HEK293 (cell line): ENCODE measurements around the gene TAGLN2.

ENCODE experiments used
- ZFHX2 ChIP-seq: fragments of 450-650 bp; formaldehyde crosslinking; conservative IDR thresholded peaks from 2 replicates; pipeline ENCODE4 v1.5.1; 2016; ENCODE audit warnings: missing biosample characterization, missing genetic modification characterization
- ZNF157 ChIP-seq: fragments of 450-650 bp; formaldehyde crosslinking; IDR thresholded peaks from 2 replicates; pipeline ENCODE4 v1.5.1; 2016; ENCODE audit warnings: missing biosample characterization, missing genetic modification characterization
- ZNF837 ChIP-seq: fragments of 450-650 bp; formaldehyde crosslinking; IDR thresholded peaks from 2 replicates; pipeline ENCODE4 v1.5.1; 2016; ENCODE audit warnings: missing biosample characterization, missing genetic modification characterization

DNA sequence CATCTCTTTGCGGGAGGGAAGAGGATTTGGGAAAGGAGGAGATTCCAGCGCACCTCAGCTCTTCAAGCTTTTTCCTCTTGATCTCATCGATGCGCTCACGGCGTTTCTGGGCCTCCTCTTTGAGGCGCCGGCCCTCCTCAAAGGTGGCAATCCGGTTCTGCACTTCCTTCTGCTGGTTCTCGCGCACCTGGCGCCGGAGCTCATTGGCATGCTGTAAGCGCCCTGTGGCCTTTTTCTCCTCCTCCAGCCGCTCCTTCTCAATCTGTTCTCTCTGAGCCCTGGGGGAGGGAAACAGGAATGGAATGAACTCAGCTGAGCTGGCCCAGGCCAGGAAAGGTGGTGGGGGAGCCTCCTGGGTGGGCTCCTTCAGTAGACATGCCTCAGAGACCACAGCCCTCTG is 52.4 kb downstream of the TAGLN2 start:
- TF ChIP-seq ZFHX2 (tag by site-specific recombination) = no peak
- TF ChIP-seq ZNF157 = no peak
- no peak for TF ChIP-seq ZNF837 (tag by site-specific recombination)
